Stomach (tissue), 4 donors: ENCODE measurements around the gene PNPLA5.

Source experiments
- CTCF ChIP-seq, 7 experiments: fragments of 450-650 bp in 4 of 7; fragments of 200-600 bp in 3 of 7; sonication (generic) in 3 of 7; IDR thresholded peaks; one replicate each; pipeline ENCODE4 v1.5.1; 2016 to 2019; ENCODE audit warnings: antibody characterized with exemption in 7 of 7, control low read depth in 2 of 7, mild to moderate bottlenecking in 1 of 7
- EP300 ChIP-seq: sonication (generic); formaldehyde crosslinking; IDR thresholded peaks from one replicate; pipeline ENCODE4 v1.6.1; 2017; ENCODE audit warnings: antibody characterized with exemption
- POLR2AphosphoS5 ChIP-seq, 3 donors: sonication (generic); formaldehyde crosslinking; IDR thresholded peaks; one replicate each; pipeline ENCODE4 v1.6.1; 2016; ENCODE audit warnings: antibody characterized with exemption in 3 of 3

- TF ChIP-seq POLR2AphosphoS5 (IDR thresholded peaks at IDR 0.05) (no peak), CTCF (IDR thresholded peaks at IDR 0.05) (no peak), EP300 (no peak)
Observed at GRCh38 chr22:43862882-43863202, 29.0 kb downstream of the PNPLA5 start.
